GM18519 (cell line): Measurements from ENCODE around the gene ASPG.

Source experiments
- ATAC-seq: cut with Tn5 transposase; IDR thresholded peaks from one replicate; pipeline ENCODE4 v1.9.1; 2021; ENCODE audit warnings: mild to moderate bottlenecking, moderate library complexity; ENCODE audit not compliant: unreplicated experiment, low FRiP score

The ASPG gene

DNA sequence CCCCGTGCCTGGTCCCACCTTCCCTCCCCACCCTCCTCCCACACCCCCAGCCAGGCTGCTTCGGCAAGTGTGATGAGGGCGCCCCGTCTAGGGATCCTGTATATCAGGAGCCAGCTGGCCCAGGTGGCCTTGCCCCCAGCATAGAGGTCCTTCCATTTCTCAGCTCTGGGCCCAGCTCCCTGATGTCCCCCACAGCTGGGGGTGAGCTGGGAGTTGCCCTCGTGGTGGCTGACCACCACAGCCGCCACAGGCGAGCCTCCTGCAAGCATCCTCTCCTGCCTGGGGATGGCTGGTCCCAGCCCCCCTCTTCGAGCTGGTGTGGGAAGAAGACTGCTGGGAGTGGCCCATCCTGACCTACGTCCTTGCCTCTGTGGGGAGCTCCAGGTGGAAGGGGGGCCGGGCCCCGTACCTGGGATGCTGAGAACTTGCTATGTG lies 7.4 kb downstream of the ASPG start:
- no peak for ATAC-seq

- ATAC-seq = no peak
Observed at GRCh38 chr14:104093366-104094055, 8.0 kb downstream of the ASPG start.

DNA sequence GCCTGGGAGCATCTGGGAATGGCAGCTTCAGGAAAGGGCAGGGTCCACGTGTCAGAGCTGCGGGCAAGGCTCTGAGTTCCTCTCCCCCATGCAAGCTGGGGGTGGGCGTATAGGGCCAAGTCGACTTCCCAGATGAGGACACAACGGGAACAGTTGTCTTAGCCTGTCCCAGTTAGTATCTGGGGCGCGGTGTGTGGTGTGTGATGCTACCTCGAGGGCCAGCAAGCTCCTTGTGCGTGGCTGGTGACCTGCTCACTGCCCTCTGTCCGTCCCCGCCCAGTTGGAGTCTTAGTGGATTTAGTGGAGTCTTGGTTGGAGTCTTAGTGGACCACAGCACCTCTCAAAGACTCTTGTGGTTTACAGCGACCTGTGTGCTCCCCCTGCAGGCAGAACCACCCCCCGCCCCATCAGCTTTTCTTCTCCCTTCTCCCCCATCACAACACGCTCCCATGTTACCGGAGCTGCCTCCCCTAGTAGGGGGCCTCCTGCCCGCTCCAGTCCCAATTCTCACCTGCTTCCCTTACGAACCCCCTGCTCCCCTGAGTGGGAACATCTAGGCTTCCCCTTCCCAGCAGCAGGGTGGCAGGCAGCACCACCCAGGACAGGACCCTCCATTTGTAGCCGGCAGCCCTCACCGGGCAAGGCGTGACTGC lies 8.7 kb downstream of the ASPG start:
- ATAC-seq = no peak

DNA sequence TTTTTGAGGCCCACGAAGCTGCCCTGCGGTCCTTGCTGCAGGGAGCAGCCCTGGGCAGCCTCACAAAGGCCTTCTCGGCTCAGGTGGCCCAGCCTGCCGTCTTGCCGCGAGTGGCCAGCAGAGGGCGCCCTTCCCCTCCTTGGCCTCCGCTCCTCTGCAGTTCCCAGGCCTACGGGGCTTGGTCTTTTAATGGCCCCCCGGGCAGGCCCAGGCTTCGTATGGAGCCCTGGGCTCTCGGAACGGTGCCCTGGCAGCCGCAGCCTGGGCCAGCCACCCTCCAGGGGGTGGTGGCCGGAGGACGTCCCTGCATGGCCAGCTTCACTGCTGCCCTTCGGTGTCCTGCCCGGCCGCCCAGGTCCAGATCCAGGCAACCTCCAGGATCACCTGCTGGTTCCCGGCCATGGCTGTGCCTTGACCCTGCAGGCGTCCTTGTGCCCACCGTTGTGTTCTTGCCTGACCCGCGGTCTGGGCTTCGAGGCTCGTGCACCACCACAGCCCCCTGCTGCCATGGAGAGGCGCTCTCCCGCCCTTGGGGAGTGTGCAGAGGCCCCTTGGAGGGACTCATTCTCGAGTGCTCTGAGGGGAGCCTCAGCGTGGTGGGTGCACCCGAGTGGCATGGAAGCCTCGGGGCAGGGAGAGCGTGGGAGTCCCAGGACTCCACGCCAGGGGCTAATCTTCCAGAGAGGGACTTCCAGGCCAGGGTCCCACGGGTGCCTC lies 9.4 kb downstream of the ASPG start:
- ATAC-seq = no peak

DNA sequence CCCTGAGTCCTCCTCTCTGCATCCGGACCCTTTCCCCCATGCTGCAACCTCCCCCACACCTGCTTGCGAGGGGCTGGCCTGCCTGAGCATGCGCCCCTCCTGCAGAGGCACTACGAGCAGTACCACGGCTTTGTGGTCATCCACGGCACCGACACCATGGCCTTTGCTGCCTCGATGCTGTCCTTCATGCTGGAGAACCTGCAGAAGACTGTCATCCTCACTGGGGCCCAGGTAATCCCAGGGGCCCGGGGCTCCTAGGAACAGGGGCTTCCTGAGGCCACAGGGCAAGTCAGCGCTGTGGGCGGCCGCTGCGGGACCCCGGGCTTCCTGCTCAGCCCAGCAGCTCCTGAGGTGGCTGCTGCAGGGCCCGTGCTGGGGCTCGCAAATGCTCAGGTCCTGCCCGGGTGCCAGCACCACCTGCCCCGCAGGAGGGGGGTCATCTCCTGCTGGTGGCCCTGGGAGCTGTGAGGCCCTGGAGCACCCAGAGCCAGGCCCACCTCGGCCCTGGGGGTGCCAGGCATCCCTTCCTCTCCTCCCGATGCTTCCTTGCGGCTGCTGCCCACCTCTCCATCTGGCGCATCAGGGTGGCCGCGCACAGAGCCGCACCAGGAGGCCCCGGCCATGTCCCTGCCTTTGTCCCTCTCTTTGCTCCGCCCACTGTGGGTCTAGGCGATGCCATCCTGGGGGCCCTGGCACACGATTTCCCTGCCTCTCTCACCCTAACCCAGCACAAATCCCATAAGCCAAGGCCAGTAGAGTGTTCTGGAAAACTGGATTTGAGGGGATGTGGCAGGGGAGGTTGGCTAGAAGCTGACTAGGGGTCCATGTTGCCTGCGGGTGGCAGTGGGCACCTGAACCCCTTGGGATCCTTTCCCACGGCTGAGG lies 10.2 kb downstream of the ASPG start:
- ATAC-seq = no peak

GRCh38 chr14:104096318-104096717 lies 10.8 kb downstream of the ASPG start:
- no peak for ATAC-seq

DNA sequence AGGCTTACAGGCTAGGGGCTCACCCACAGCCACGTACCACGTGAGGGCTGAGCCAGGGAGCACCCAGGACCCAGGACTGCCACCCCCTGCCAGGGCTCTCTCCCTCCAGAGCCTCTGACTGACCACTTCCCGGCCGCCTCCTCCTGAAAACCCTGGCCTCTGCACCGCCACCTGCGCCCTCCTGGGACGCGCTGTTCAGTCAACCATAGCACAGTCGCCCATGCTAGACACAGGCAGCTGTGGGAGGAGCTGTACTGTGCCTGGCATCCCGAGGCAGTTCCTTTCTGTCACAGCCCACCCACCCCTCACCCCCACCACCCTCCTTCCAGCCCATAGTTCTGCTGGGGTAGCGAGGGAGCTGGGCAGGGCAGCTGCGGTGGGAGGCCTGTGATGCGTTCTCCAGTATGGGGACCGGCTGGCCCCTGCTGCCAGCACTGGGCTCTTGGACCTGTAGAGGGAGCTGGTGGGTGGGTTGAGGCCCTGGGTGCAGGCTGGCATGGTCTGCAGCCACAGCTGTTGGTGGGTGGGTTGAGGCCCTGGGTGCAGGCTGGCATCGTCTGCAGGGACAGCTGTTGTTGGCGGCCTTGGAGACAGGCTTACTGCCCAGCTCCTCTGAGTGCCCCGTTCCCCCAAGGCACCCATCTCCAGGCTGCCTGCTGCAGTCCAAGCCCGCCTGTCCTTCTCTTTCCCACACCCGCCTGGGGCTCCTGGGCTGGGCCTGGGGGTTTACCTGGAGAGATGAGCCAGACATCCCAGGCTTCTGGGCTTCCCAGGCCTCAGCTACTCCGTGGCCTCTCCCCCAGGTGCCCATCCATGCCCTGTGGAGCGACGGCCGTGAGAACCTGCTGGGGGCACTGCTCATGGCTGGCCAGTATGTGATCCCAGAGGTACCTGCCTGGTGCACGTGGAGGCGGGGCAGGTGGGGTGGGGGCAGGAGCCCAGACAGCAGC lies 11.5 kb downstream of the ASPG start:
- no peak for ATAC-seq

DNA sequence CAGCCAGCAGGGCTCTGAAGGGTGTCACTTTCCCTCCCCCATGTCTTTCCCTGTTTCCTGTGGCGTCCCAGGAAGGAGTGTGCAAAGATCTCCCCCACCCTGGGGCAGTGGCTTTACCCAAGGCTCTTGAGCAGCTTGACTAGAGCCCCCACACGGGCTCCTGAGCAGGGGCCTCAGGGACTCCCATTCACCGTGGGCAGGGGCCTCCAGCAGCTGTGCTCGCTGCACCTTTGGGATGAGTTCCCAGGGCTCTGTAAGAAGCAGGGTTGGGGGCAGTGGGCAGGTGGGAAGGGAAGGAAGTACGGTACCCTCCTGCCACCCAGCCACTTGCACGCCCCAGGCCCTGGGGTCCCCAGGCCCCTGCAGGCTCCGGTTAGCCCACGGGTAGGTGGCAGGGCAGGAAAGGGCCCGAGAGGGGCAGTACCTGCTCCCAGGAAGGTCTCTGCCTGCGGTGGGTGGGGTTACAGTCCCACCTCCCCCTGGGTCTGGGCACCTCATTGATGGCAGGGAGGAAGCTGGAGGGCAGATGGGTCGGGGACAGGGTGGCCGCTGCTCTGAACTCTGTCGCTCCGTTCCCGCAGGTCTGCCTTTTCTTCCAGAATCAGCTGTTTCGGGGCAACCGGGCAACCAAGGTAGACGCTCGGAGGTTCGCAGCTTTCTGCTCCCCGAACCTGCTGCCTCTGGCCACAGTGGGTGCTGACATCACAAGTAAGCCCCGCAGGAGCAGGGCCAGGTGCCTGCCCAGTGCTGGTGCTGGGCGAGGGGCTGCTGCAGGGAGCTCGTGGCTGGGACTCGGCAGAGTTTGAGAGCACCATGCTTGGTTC lies 13.0 kb downstream of the ASPG start:
- no peak for ATAC-seq

- ATAC-seq = no peak
Observed at GRCh38 chr14:104099096-104100041, 13.9 kb downstream of the ASPG start.

- no peak for ATAC-seq
Observed at GRCh38 chr14:104100171-104101085, 14.9 kb downstream of the ASPG start.

GRCh38 chr14:104101086-104101621 lies 15.7 kb downstream of the ASPG start:
- ATAC-seq = no peak

- no peak for ATAC-seq
Observed at GRCh38 chr14:104101651-104102281, 16.3 kb downstream of the ASPG start.

- ATAC-seq = no peak
Observed at GRCh38 chr14:104102282-104102914, 16.9 kb downstream of the ASPG start.

- ATAC-seq = no peak
Observed at GRCh38 chr14:104103061-104103445, 17.6 kb downstream of the ASPG start.

DNA sequence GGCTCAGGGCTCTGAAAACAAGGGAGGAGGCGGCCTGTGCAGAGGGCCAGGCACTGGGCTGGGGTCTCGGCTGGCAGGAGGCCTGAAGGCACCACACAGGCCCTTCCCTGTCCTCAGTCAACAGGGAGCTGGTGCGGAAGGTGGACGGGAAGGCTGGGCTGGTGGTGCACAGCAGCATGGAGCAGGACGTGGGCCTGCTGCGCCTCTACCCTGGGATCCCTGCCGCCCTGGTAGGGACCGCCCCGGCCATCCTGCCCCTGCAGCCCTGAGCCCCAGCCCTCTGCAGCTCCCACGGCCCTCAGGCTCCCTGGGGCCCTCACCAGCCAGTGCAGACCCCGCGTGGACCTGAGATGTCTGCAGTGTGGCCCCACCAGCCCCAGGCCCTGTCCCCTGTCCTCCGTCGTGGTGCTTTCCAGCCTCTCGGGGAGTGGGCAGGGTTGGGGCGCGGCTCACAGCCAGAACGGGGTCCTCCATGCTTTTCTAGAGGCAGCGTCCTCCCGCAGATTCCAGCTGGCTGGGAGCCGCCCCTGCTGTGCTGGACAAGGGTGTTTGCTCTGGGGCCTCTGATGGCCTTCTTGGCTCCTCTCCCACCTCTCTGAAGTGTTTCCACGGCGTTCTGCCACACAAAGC lies 18.1 kb downstream of the ASPG start:
- no peak for ATAC-seq
